ENCODE data around the gene RRP1B. TPM values are rescaled to one million over a fixed set of nuclear protein-coding genes. Genes with fewer than 3 reads are reported as not detected.

RRP1B gene
- total RNA-seq, 1 experiment from 2014 or later: 30.7 TPM

DNA sequence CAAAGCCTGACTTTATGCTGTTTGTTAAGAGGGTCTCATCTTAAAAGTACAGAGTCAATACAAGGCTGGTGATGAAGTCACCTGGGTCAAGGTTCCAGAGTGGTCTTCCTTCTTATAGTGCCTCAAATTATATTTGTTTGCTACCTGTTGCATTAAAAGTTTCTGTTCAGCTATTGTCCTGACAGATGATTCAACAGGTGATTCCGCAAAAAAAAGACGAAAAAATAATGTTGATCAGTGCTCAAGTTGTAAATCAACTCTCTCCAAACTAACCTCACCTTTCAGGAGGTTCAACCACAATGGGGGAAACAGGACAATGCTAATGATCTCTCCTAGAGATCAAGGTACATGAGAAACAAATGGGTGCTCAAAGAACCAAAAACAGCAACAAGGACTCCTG, 35.8 kb upstream of the RRP1B start:
- ATAC-seq (no peak), DNase-seq (ENCODE audit: low read depth, low spot score) (no peak)
- H3K36me3 ChIP-seq (ENCODE audit: control insufficient read depth, insufficient read depth, low read length): no peaks in the 10 kb centered on the region
- in situ Hi-C loops (cut with HindIII; ENCODE audit: low pct_unique_long_range_greater_than_20kb, low sequenced_read_pairs) (no loop called here), intact Hi-C loops (cut with micrococcal nuclease; ENCODE audit: unreplicated experiment) (no loop called here)
- no TSS peak for BruUV-seq (replicated peaks)
- H3K9me3 ChIP-seq (ENCODE audit: control insufficient read depth, insufficient read depth, low read depth, low read length): no peaks in the 10 kb centered on the region
- TF ChIP-seq, protein P1, sequence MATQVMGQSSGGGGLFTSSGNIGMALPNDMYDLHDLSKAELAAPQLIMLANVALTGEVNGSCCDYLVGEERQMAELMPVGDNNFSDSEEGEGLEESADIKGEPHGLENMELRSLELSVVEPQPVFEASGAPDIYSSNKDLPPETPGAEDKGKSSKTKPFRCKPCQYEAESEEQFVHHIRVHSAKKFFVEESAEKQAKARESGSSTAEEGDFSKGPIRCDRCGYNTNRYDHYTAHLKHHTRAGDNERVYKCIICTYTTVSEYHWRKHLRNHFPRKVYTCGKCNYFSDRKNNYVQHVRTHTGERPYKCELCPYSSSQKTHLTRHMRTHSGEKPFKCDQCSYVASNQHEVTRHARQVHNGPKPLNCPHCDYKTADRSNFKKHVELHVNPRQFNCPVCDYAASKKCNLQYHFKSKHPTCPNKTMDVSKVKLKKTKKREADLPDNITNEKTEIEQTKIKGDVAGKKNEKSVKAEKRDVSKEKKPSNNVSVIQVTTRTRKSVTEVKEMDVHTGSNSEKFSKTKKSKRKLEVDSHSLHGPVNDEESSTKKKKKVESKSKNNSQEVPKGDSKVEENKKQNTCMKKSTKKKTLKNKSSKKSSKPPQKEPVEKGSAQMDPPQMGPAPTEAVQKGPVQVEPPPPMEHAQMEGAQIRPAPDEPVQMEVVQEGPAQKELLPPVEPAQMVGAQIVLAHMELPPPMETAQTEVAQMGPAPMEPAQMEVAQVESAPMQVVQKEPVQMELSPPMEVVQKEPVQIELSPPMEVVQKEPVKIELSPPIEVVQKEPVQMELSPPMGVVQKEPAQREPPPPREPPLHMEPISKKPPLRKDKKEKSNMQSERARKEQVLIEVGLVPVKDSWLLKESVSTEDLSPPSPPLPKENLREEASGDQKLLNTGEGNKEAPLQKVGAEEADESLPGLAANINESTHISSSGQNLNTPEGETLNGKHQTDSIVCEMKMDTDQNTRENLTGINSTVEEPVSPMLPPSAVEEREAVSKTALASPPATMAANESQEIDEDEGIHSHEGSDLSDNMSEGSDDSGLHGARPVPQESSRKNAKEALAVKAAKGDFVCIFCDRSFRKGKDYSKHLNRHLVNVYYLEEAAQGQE (IDR thresholded peaks at IDR 0.05; ENCODE audit: insufficient read depth in 1 of 2, low read depth in 2 of 2, low read length in 1 of 2): no peak
- TF ChIP-seq POLR2AphosphoS5 (IDR thresholded peaks at IDR 0.05; ENCODE audit: low read depth, low read length): no peak
- TF ChIP-seq, protein P2, sequence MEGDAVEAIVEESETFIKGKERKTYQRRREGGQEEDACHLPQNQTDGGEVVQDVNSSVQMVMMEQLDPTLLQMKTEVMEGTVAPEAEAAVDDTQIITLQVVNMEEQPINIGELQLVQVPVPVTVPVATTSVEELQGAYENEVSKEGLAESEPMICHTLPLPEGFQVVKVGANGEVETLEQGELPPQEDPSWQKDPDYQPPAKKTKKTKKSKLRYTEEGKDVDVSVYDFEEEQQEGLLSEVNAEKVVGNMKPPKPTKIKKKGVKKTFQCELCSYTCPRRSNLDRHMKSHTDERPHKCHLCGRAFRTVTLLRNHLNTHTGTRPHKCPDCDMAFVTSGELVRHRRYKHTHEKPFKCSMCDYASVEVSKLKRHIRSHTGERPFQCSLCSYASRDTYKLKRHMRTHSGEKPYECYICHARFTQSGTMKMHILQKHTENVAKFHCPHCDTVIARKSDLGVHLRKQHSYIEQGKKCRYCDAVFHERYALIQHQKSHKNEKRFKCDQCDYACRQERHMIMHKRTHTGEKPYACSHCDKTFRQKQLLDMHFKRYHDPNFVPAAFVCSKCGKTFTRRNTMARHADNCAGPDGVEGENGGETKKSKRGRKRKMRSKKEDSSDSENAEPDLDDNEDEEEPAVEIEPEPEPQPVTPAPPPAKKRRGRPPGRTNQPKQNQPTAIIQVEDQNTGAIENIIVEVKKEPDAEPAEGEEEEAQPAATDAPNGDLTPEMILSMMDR (IDR thresholded peaks at IDR 0.05): no peak
- TF ChIP-seq SIN3A (IDR thresholded peaks at IDR 0.05; ENCODE audit: borderline replicate concordance, insufficient read depth, low read depth, low read length): no peak
- no peak for TF ChIP-seq TCF7L2 (IDR thresholded peaks at IDR 0.05; ENCODE audit: low read depth, low read length)
- H3K27me3 ChIP-seq (ENCODE audit: control insufficient read depth, insufficient read depth, low read length): no peaks in the 10 kb centered on the region
- no peak overlapping the region for H3K27ac ChIP-seq (ENCODE audit: low read length)
- CTCF ChIA-PET: no interaction called here
- POLR2A ChIA-PET: no interaction called here
- H3K4me1 ChIP-seq (ENCODE audit: control insufficient read depth, insufficient read depth, low read length): no peaks in the 10 kb centered on the region
- H3K4me3 ChIP-seq (ENCODE audit: low read depth in 2 of 2, low read length in 2 of 2): no peak overlapping the region

DNA sequence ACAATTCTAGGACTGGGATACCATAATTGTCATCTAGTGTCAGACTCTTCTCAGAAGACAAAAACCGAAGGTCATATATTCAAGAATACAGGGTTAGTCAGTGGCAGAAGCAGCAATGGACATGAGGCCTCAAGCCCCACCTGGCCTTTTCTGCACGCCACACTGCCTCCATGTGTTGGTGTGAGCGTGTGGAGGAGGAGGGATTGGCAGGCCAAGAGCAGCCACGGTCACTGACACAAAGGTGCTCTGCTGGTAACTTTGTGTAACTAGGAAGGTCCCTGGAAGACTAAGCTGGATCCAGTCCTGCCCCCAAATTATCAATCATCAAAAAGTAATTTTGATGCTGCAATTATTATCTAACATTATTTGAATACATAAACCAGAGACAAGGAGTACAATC, 35.0 kb upstream of the RRP1B start:
- Histone ChIP-seq H3K27ac (ENCODE audit: low read length) (no peak overlapping the region), H3K36me3 (ENCODE audit: control insufficient read depth, insufficient read depth, low read length) (no peaks in the 10 kb centered on the region), H3K9me3 (ENCODE audit: control insufficient read depth, insufficient read depth, low read depth, low read length) (no peaks in the 10 kb centered on the region), H3K27me3 (ENCODE audit: control insufficient read depth, insufficient read depth, low read length) (no peaks in the 10 kb centered on the region), H3K4me1 (ENCODE audit: control insufficient read depth, insufficient read depth, low read length) (no peaks in the 10 kb centered on the region), H3K4me3 (ENCODE audit: low read depth in 2 of 2, low read length in 2 of 2) (no peak overlapping the region)
- BruUV-seq (replicated peaks): no TSS peak
- no peak for ATAC-seq
- ChIA-PET CTCF (no interaction called here), POLR2A (no interaction called here)
- no peak for DNase-seq (ENCODE audit: low read depth, low spot score)
- in situ Hi-C loops (cut with HindIII; ENCODE audit: low pct_unique_long_range_greater_than_20kb, low sequenced_read_pairs): no loop called here
- no peak for TF ChIP-seq POLR2AphosphoS5 (IDR thresholded peaks at IDR 0.05; ENCODE audit: low read depth, low read length)
- TF ChIP-seq TCF7L2 (IDR thresholded peaks at IDR 0.05; ENCODE audit: low read depth, low read length): no peak
- no peak for TF ChIP-seq SIN3A (IDR thresholded peaks at IDR 0.05; ENCODE audit: borderline replicate concordance, insufficient read depth, low read depth, low read length)
- TF ChIP-seq, protein P2 (IDR thresholded peaks at IDR 0.05): no peak
- TF ChIP-seq, protein P1 (IDR thresholded peaks at IDR 0.05; ENCODE audit: insufficient read depth in 1 of 2, low read depth in 2 of 2, low read length in 1 of 2): no peak
- intact Hi-C loops (cut with micrococcal nuclease; ENCODE audit: unreplicated experiment): no loop called here

Data from Panc1 (cell line).